ENCODE results near the gene ANKRD31.

- TF ChIP-seq, protein P1, sequence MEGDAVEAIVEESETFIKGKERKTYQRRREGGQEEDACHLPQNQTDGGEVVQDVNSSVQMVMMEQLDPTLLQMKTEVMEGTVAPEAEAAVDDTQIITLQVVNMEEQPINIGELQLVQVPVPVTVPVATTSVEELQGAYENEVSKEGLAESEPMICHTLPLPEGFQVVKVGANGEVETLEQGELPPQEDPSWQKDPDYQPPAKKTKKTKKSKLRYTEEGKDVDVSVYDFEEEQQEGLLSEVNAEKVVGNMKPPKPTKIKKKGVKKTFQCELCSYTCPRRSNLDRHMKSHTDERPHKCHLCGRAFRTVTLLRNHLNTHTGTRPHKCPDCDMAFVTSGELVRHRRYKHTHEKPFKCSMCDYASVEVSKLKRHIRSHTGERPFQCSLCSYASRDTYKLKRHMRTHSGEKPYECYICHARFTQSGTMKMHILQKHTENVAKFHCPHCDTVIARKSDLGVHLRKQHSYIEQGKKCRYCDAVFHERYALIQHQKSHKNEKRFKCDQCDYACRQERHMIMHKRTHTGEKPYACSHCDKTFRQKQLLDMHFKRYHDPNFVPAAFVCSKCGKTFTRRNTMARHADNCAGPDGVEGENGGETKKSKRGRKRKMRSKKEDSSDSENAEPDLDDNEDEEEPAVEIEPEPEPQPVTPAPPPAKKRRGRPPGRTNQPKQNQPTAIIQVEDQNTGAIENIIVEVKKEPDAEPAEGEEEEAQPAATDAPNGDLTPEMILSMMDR (IDR thresholded peaks at IDR 0.05): no peak
- no peak for TF ChIP-seq EP300 (IDR thresholded peaks at IDR 0.05)
Measured at GRCh38 chr5:75055727-75056144, 180.9 kb downstream of the ANKRD31 start.

All from esophagus muscularis mucosa (tissue), 3 donors.